ENCODE data around the gene GRIA3.
"Not testable (repeated sequence)": the region's sequence is repeated elsewhere in the genome, so short reads cannot be mapped to it uniquely, and the experiment has no call there.

The GRIA3 gene

GRCh38 chrX:123271902-123272301 lies 87.8 kb downstream of the GRIA3 start:
- DNase-seq (ENCODE audit: low read depth in 2 of 2, low spot score in 1 of 2), result no peak

GRCh38 chrX:123272630-123273029 lies 88.6 kb downstream of the GRIA3 start:
- no peak for DNase-seq (ENCODE audit: low read depth in 2 of 2, low spot score in 1 of 2)

GRCh38 chrX:123274796-123275195 lies 90.7 kb downstream of the GRIA3 start:
- DNase-seq (ENCODE audit: low read depth in 2 of 2, low spot score in 1 of 2), result no peak

- no peak for DNase-seq (ENCODE audit: low read depth in 2 of 2, low spot score in 1 of 2)
Measured at GRCh38 chrX:123277347-123277746, 93.3 kb downstream of the GRIA3 start.

GRCh38 chrX:123277821-123278220 lies 93.7 kb downstream of the GRIA3 start:
- DNase-seq (ENCODE audit: low read depth in 2 of 2, low spot score in 1 of 2), result no peak

- DNase-seq (ENCODE audit: low read depth in 2 of 2, low spot score in 1 of 2), result no peak
Measured at GRCh38 chrX:123282241-123282640, 98.2 kb downstream of the GRIA3 start.

- DNase-seq (ENCODE audit: low read depth in 2 of 2, low spot score in 1 of 2), result not testable (repeated sequence)
Measured at GRCh38 chrX:123283407-123283806, 99.3 kb downstream of the GRIA3 start.

- no peak for DNase-seq (ENCODE audit: low read depth in 2 of 2, low spot score in 1 of 2)
Measured at GRCh38 chrX:123291623-123292022, 107.5 kb downstream of the GRIA3 start.

GRCh38 chrX:123298026-123298425 lies 113.9 kb downstream of the GRIA3 start:
- no peak for DNase-seq (ENCODE audit: low read depth in 2 of 2, low spot score in 1 of 2)

- DNase-seq (ENCODE audit: low read depth in 2 of 2, low spot score in 1 of 2), result no peak
Measured at GRCh38 chrX:123303429-123303828, 119.4 kb downstream of the GRIA3 start.

- no peak for DNase-seq (ENCODE audit: low read depth in 2 of 2, low spot score in 1 of 2)
Measured at GRCh38 chrX:123308658-123309057, 124.6 kb downstream of the GRIA3 start.

GRCh38 chrX:123310112-123310511 lies 126.0 kb downstream of the GRIA3 start:
- no peak for DNase-seq (ENCODE audit: low read depth in 2 of 2, low spot score in 1 of 2)

GRCh38 chrX:123311486-123311885 lies 127.4 kb downstream of the GRIA3 start:
- no peak for DNase-seq (ENCODE audit: low read depth in 2 of 2, low spot score in 1 of 2)

GRCh38 chrX:123313486-123313885 lies 129.4 kb downstream of the GRIA3 start:
- no peak for DNase-seq (ENCODE audit: low read depth in 2 of 2, low spot score in 1 of 2)

- DNase-seq (ENCODE audit: low read depth in 2 of 2, low spot score in 1 of 2), result no peak
Measured at GRCh38 chrX:123320622-123321021, 136.5 kb downstream of the GRIA3 start.

GRCh38 chrX:123322536-123322935 lies 138.5 kb downstream of the GRIA3 start:
- no peak for DNase-seq (ENCODE audit: low read depth in 2 of 2, low spot score in 1 of 2)

GRCh38 chrX:123324625-123325024 lies 140.5 kb downstream of the GRIA3 start:
- no peak for DNase-seq (ENCODE audit: low read depth in 2 of 2, low spot score in 1 of 2)

- DNase-seq (ENCODE audit: low read depth in 2 of 2, low spot score in 1 of 2), result no peak
Measured at GRCh38 chrX:123330229-123330942, 146.3 kb downstream of the GRIA3 start.

- no peak for DNase-seq (ENCODE audit: low read depth in 2 of 2, low spot score in 1 of 2)
Measured at GRCh38 chrX:123331349-123331748, 147.3 kb downstream of the GRIA3 start.

GRCh38 chrX:123331859-123332258 lies 147.8 kb downstream of the GRIA3 start:
- no peak for DNase-seq (ENCODE audit: low read depth in 2 of 2, low spot score in 1 of 2)

GRCh38 chrX:123336666-123337065 lies 152.6 kb downstream of the GRIA3 start:
- no peak for DNase-seq (ENCODE audit: low read depth in 2 of 2, low spot score in 1 of 2)

- DNase-seq (ENCODE audit: low read depth in 2 of 2, low spot score in 1 of 2), result no peak
Measured at GRCh38 chrX:123337886-123338639, 154.0 kb downstream of the GRIA3 start.

Data from stimulated activated CD8-positive, alpha-beta memory T cell treated with anti-CD3 and anti-CD28 coated beads, Interleukin-4, amount 100 ng/mL, for 4 hours (primary cell).